ENCODE results near the gene ZFP62. TPM values are rescaled to one million over a fixed set of nuclear protein-coding genes. Genes with fewer than 3 reads are reported as not detected.

The ZFP62 gene
- total RNA-seq, 1 donor from 2014 or later, result 9.1 TPM

- no peak for DNase-seq (ENCODE audit: low spot score)
These were observed 8.5 kb upstream of the ZFP62 start for GRCh38 chr5:180869587-180869986.

GRCh38 chr5:180868960-180869359 lies 7.9 kb upstream of the ZFP62 start:
- no peak for DNase-seq (ENCODE audit: low spot score)

- DNase-seq (ENCODE audit: low spot score), result no peak
These were observed 5.9 kb upstream of the ZFP62 start for GRCh38 chr5:180866985-180867384.

- no peak for DNase-seq (ENCODE audit: low spot score)
These were observed 5.1 kb upstream of the ZFP62 start for GRCh38 chr5:180865981-180866695.

GRCh38 chr5:180862645-180863044 lies 1.6 kb upstream of the ZFP62 start:
- DNase-seq (ENCODE audit: low spot score), result no peak

GRCh38 chr5:180860273-180860886 lies 696 bp downstream of the ZFP62 start:
- DNase-seq (ENCODE audit: low spot score), result no peak

GRCh38 chr5:180858586-180858985 lies 2.5 kb downstream of the ZFP62 start:
- no peak for DNase-seq (ENCODE audit: low spot score)

GRCh38 chr5:180853848-180854176 lies 7.3 kb downstream of the ZFP62 start:
- DNase-seq (ENCODE audit: low spot score), result no peak

- no peak for DNase-seq (ENCODE audit: low spot score)
These were observed 7.8 kb downstream of the ZFP62 start for GRCh38 chr5:180853121-180853847.

GRCh38 chr5:180852495-180852894 lies 8.6 kb downstream of the ZFP62 start:
- DNase-seq (ENCODE audit: low spot score), result no peak

GRCh38 chr5:180850434-180851078 lies 10.5 kb downstream of the ZFP62 start:
- DNase-seq (ENCODE audit: low spot score), result no peak

GRCh38 chr5:180849827-180850226 lies 11.2 kb downstream of the ZFP62 start:
- no peak for DNase-seq (ENCODE audit: low spot score)

- no peak for DNase-seq (ENCODE audit: low spot score)
These were observed 12.2 kb downstream of the ZFP62 start for GRCh38 chr5:180848878-180849277.

- no peak for DNase-seq (ENCODE audit: low spot score)
These were observed 12.8 kb downstream of the ZFP62 start for GRCh38 chr5:180848265-180848664.

GRCh38 chr5:180847026-180847425 lies 14.1 kb downstream of the ZFP62 start:
- DNase-seq (ENCODE audit: low spot score), result no peak

GRCh38 chr5:180844858-180845257 lies 16.2 kb downstream of the ZFP62 start:
- DNase-seq (ENCODE audit: low spot score), result no peak

GRCh38 chr5:180844432-180844831 lies 16.6 kb downstream of the ZFP62 start:
- DNase-seq (ENCODE audit: low spot score), result no peak

- DNase-seq (ENCODE audit: low spot score), result no peak
These were observed 21.1 kb downstream of the ZFP62 start for GRCh38 chr5:180839935-180840334.

GRCh38 chr5:180839227-180839626 lies 21.8 kb downstream of the ZFP62 start:
- no peak for DNase-seq (ENCODE audit: low spot score)

GRCh38 chr5:180837478-180837877 lies 23.6 kb downstream of the ZFP62 start:
- DNase-seq (ENCODE audit: low spot score), result no peak

- DNase-seq (ENCODE audit: low spot score), result no peak
These were observed 28.4 kb downstream of the ZFP62 start for GRCh38 chr5:180832638-180833068.

Measured in mesenteric fat pad (tissue), 1 donor.